GM12878 (cell line): ENCODE measurements around the gene ZNF473. TPM values are rescaled to one million over a fixed set of nuclear protein-coding genes. Genes with fewer than 3 reads are reported as not detected.

Experiments used
- ATAC-seq: fragments of 200-7000 bp; cut with Tn5 transposase; 3 replicates; pipeline ENCODE4 v1.9.1; 2020; ENCODE audit warnings: mild to moderate bottlenecking, moderate library complexity
- BruUV-seq: library from RNA; stranded (reverse); fragments of 400-500 nt; replicated peaks from 2 replicates; lab custom pipeline; 2021; lab: Mats Ljungman, UMichigan
- CTCF ChIA-PET: fragments of 300-600 bp; sonication (Branson Sonifier 250); formaldehyde crosslinking; extraction: SDS; loops from one replicate; lab custom pipeline; 2021; ENCODE audit warnings: inconsistent platforms; lab: Yijun Ruan, JAX
- POLR2A ChIA-PET: fragments of 350-600 bp; formaldehyde crosslinking; extraction: SDS; loops from one replicate; lab custom pipeline; 2021; ENCODE audit warnings: inconsistent platforms; lab: Charles Lee
- RAD21 ChIA-PET: fragments of 300-600 bp; sonication (Branson Sonifier 250); formaldehyde crosslinking; loops from one replicate; lab custom pipeline; 2023; ENCODE audit warnings: antibody characterized with exemption; ENCODE audit not compliant: unreplicated experiment; lab: Charles Lee
- SMC1A ChIA-PET: fragments of 300-600 bp; sonication (Branson Sonifier 250); formaldehyde crosslinking; loops from one replicate; lab custom pipeline; 2023; ENCODE audit not compliant: unreplicated experiment, uncharacterized antibody; lab: Charles Lee
- DNase-seq: peaks from one replicate; pipeline ENCODE4 v3.0.0-alpha.2; 2011; ENCODE audit warnings: low read depth, low spot score
- FAIRE-seq: peaks from 3 replicates; lab custom pipeline; 2011; peaks lifted over from hg19 to GRCh38; lab: Jason Lieb, UNC
- H2AFZ ChIP-seq: 2 replicates; pipeline ENCODE4 v1.6.0; 2011; ENCODE audit warnings: low read depth, low read length, control low read depth; ENCODE audit not compliant: control insufficient read depth
- H3K27ac ChIP-seq: 2 replicates; pipeline ENCODE4 v1.5.1; 2011; ENCODE audit warnings: control low read depth; ENCODE audit not compliant: control insufficient read depth, insufficient read depth
- H3K27me3 ChIP-seq, 2 experiments: replicated peaks in 1 of 2; 2 replicates each; pipeline versions ENCODE4 v1.6.0 to v1.6.1; 2011; ENCODE audit warnings: low read length in 1 of 2; ENCODE audit not compliant: control insufficient read depth in 2 of 2, insufficient read depth in 2 of 2
- H3K36me3 ChIP-seq, 2 experiments: 2 replicates each; pipeline ENCODE4 v1.5.1; 2011; ENCODE audit warnings: low read length in 1 of 2; ENCODE audit not compliant: control insufficient read depth in 2 of 2, insufficient read depth in 2 of 2
- H3K4me1 ChIP-seq: 2 replicates; pipeline ENCODE4 v1.6.1; 2011; ENCODE audit warnings: mild to moderate bottlenecking, low read length, moderate library complexity, mixed read lengths; ENCODE audit not compliant: control insufficient read depth, insufficient read depth
- H3K4me2 ChIP-seq: 2 replicates; pipeline ENCODE4 v1.6.0; 2011; ENCODE audit warnings: control low read depth; ENCODE audit not compliant: control insufficient read depth, insufficient read depth
- H3K4me3 ChIP-seq: fragments of 200-600 bp; sonication (generic); 2 replicates; pipeline ENCODE4 v1.5.1; 2016
- H3K79me2 ChIP-seq: 2 replicates; pipeline ENCODE4 v1.6.0; 2011; ENCODE audit warnings: low read length; ENCODE audit not compliant: control insufficient read depth, insufficient read depth
- H3K9ac ChIP-seq: 2 replicates; pipeline ENCODE4 v1.8.0; 2011; ENCODE audit warnings: low read length, control low read depth, mixed read lengths; ENCODE audit not compliant: control insufficient read depth, insufficient read depth
- H3K9me3 ChIP-seq: replicated peaks from 3 replicates; pipeline ENCODE4 v1.5.1; 2011; ENCODE audit warnings: mild to moderate bottlenecking, low read length; ENCODE audit not compliant: control insufficient read depth, insufficient read depth
- H4K20me1 ChIP-seq: 2 replicates; pipeline ENCODE4 v1.6.0; 2011; ENCODE audit not compliant: control insufficient read depth, insufficient read depth
- CTCF ChIP-seq, 3 experiments: IDR thresholded peaks in 2 of 3; conservative IDR thresholded peaks in 1 of 3; 2 replicates each; pipeline ENCODE4 v1.5.1; 2011; ENCODE audit warnings: low read depth in 3 of 3, low read length in 3 of 3, mild to moderate bottlenecking in 3 of 3, control low read depth in 2 of 3, moderate library complexity in 2 of 3, inconsistent platforms in 1 of 3, mixed read lengths in 1 of 3; ENCODE audit not compliant: control insufficient read depth in 2 of 3, insufficient read depth in 1 of 3; ENCODE audit errors: extremely low read depth in 1 of 3
- CUX1 ChIP-seq: IDR thresholded peaks from 2 replicates; pipeline ENCODE4 v1.6.1; 2012; ENCODE audit warnings: improper control_type of control experiment, low read depth, low read length; ENCODE audit not compliant: insufficient replicate concordance
- SMAD1 ChIP-seq: fragments of 450-650 bp; IDR thresholded peaks from 2 replicates; pipeline ENCODE4 v1.6.1; 2018; ENCODE audit warnings: mild to moderate bottlenecking, low read depth; ENCODE audit not compliant: partially characterized antibody
- WGBS: methylation state at CpG from one replicate; pipeline ENCODE4 v1.1.6; 2016; ENCODE audit warnings: low lambda C conversion rate; ENCODE audit not compliant: insufficient replicate concordance, insufficient coverage; ENCODE audit errors: missing lambda C conversion rate; 5-methylcytosine and 5-hydroxymethylcytosine counted together
- in situ Hi-C: fragments of 300-500 bp; cut with MboI; formaldehyde crosslinking; loops from 9 replicates; pipeline ENCODE4 v1.14.3; 2018; ENCODE audit warnings: mixed read lengths
- intact Hi-C: fragments of 100-400 bp; cut with micrococcal nuclease; formaldehyde crosslinking; loops from one replicate; pipeline ENCODE4 v1.14.2; 2022; ENCODE audit not compliant: unreplicated experiment
- polyA plus RNA-seq, 11 experiments: library from polyadenylated mRNA; depleted of rRNA in 4 of 11; unstranded in 6 of 11; stranded (reverse) in 5 of 11; fragments of >200 nt; fragmentation: Nextera tagmentation in 4 of 11; fragmentation: Illumina TruSeq in 1 of 11; extraction: Ambion mirVana in 4 of 11; extraction: Trizol in 1 of 11; gene quantifications; 1 replicate in 1 of 11; 2 replicates in 10 of 11; pipeline versions ENCODE4 v1.2.1 to v1.2.3, GENCODE V29; 2011 to 2016; ENCODE audit warnings: inconsistent platforms in 2 of 11, missing spikeins in 2 of 11, low read depth in 1 of 11
- total RNA-seq, 4 experiments: library from RNA; depleted of rRNA in 3 of 4; stranded (reverse); fragments of >200 nt in 3 of 4; fragmentation: Illumina TruSeq in 1 of 4; extraction: Trizol in 1 of 4; gene quantifications; 2 replicates each; pipeline versions ENCODE4 v1.2.1 to v1.2.3, GENCODE V29; 2013 to 2021
- TF ChIP-seq, protein P1 (sequence below): fragments of 450-650 bp; IDR thresholded peaks from 2 replicates; pipeline ENCODE4 v1.6.1; 2016; ENCODE audit warnings: mild to moderate bottlenecking
- TF ChIP-seq, protein P2 (sequence below): fragments of 150-350 bp; IDR thresholded peaks from 2 replicates; pipeline ENCODE4 v1.6.1; 2016; ENCODE audit warnings: low read depth, low read length
- TF ChIP-seq, protein P3 (sequence below): IDR thresholded peaks from 2 replicates; pipeline ENCODE4 v1.6.1; 2012; ENCODE audit warnings: low read length, inconsistent platforms

The ZNF473 gene
- total and polyA plus RNA-seq, 10 of the 15 experiments (the other 5 are each of a cell fraction or from before 2014, with no cell fraction given): 2.3 to 14.9 (median 6.3) TPM

GRCh38 chr19:49981603-49982593 lies 43.9 kb upstream of the ZNF473 start:
- Histone ChIP-seq H2AFZ (no peak overlapping the region), H3K4me1 (no peaks in the 10 kb centered on the region), H4K20me1 (peaks cover 8% of the 10 kb centered on the region; the same call in 1 of the 2 replicates), H3K4me2 (no peak overlapping the region), H3K27ac (no peak overlapping the region), H3K79me2 (no peaks in the 10 kb centered on the region), H3K27me3 (no peaks in the 10 kb centered on the region), H3K4me3 (no peak overlapping the region), H3K9me3 (no peaks in the 10 kb centered on the region), H3K36me3 (peaks cover 0 to 3% of the 10 kb centered on the region in 2 experiments; a peak in 2 of 4 replicates), H3K9ac (no peak overlapping the region)
- ChIA-PET POLR2A (interaction anchor here (1.0 kb wide), 1 partner anchor 68 kb away, joined by 3 read pairs; no protein-coding TSS in a partner anchor), RAD21 (no interaction called here), SMC1A (interaction anchor here (1.0 to 2.3 kb wide), 2 partner anchors 27 to 43 kb away, joined by 3 to 6 read pairs; no protein-coding TSS in a partner anchor), CTCF (interaction anchor here (0.6 to 2.8 kb wide), 3 partner anchors 44 to 91 kb away, joined by 3 to 11 read pairs (median 3); no protein-coding TSS in a partner anchor)
- no TSS peak for BruUV-seq
- DNase-seq: no peak
- no peak for FAIRE-seq
- intact Hi-C loops: no loop called here
- no peak for ATAC-seq
- WGBS: 83% methylated on average over 21 of the region's 21 CpGs
- in situ Hi-C loops: loop anchor here (5.0 kb wide), 1 partner anchor 45 kb away; no protein-coding TSS in a partner anchor
- TF ChIP-seq, protein P1, sequence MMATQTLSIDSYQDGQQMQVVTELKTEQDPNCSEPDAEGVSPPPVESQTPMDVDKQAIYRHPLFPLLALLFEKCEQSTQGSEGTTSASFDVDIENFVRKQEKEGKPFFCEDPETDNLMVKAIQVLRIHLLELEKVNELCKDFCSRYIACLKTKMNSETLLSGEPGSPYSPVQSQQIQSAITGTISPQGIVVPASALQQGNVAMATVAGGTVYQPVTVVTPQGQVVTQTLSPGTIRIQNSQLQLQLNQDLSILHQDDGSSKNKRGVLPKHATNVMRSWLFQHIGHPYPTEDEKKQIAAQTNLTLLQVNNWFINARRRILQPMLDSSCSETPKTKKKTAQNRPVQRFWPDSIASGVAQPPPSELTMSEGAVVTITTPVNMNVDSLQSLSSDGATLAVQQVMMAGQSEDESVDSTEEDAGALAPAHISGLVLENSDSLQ: no peak
- TF ChIP-seq CTCF (IDR thresholded peaks at IDR 0.05 in 2 of 3, conservative IDR thresholded peaks at IDR 0.05 in 1 of 3; ENCODE audit: control insufficient read depth in 2 of 3, extremely low read depth in 1 of 3, insufficient read depth in 1 of 3, low read depth in 3 of 3, low read length in 3 of 3) (no peak), CUX1 (no peak), SMAD1 (no peak)
- TF ChIP-seq, protein P2, sequence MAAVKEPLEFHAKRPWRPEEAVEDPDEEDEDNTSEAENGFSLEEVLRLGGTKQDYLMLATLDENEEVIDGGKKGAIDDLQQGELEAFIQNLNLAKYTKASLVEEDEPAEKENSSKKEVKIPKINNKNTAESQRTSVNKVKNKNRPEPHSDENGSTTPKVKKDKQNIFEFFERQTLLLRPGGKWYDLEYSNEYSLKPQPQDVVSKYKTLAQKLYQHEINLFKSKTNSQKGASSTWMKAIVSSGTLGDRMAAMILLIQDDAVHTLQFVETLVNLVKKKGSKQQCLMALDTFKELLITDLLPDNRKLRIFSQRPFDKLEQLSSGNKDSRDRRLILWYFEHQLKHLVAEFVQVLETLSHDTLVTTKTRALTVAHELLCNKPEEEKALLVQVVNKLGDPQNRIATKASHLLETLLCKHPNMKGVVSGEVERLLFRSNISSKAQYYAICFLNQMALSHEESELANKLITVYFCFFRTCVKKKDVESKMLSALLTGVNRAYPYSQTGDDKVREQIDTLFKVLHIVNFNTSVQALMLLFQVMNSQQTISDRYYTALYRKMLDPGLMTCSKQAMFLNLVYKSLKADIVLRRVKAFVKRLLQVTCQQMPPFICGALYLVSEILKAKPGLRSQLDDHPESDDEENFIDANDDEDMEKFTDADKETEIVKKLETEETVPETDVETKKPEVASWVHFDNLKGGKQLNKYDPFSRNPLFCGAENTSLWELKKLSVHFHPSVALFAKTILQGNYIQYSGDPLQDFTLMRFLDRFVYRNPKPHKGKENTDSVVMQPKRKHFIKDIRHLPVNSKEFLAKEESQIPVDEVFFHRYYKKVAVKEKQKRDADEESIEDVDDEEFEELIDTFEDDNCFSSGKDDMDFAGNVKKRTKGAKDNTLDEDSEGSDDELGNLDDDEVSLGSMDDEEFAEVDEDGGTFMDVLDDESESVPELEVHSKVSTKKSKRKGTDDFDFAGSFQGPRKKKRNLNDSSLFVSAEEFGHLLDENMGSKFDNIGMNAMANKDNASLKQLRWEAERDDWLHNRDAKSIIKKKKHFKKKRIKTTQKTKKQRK: no peak
- TF ChIP-seq, protein P3, sequence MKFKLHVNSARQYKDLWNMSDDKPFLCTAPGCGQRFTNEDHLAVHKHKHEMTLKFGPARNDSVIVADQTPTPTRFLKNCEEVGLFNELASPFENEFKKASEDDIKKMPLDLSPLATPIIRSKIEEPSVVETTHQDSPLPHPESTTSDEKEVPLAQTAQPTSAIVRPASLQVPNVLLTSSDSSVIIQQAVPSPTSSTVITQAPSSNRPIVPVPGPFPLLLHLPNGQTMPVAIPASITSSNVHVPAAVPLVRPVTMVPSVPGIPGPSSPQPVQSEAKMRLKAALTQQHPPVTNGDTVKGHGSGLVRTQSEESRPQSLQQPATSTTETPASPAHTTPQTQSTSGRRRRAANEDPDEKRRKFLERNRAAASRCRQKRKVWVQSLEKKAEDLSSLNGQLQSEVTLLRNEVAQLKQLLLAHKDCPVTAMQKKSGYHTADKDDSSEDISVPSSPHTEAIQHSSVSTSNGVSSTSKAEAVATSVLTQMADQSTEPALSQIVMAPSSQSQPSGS: no peak
